Muscle layer of colon (tissue), 2 donors: ENCODE measurements around the gene PGBD1.
A peak's percentile ranks its signal among the peaks of the same experiment; 100 is the strongest.
"Not testable (repeated sequence)": the region's sequence is repeated elsewhere in the genome, so short reads cannot be mapped to it uniquely, and the experiment has no call there.

Experiments
- H3K27ac ChIP-seq: one replicate; pipeline ENCODE4 v1.7.0; 2013; ENCODE audit warnings: low read depth, mild to moderate bottlenecking, low read length, moderate library complexity
- H3K27me3 ChIP-seq, 2 donors: one replicate each; pipeline ENCODE4 v1.7.0; 2013; ENCODE audit warnings: low read length in 2 of 2, mild to moderate bottlenecking in 2 of 2; ENCODE audit not compliant: insufficient read depth in 2 of 2, control insufficient read depth in 1 of 2
- H3K36me3 ChIP-seq: one replicate; pipeline ENCODE4 v1.7.0; 2013; ENCODE audit warnings: mild to moderate bottlenecking, low read length; ENCODE audit not compliant: insufficient read depth
- H3K4me1 ChIP-seq: one replicate; pipeline ENCODE4 v1.7.0; 2013; ENCODE audit warnings: mild to moderate bottlenecking, low read length; ENCODE audit not compliant: insufficient read depth
- H3K4me3 ChIP-seq, 2 donors: one replicate each; pipeline ENCODE4 v1.7.0; 2013; ENCODE audit warnings: low read length in 2 of 2, low read depth in 1 of 2, mild to moderate bottlenecking in 1 of 2, moderate library complexity in 1 of 2
- H3K9ac ChIP-seq: one replicate; pipeline ENCODE4 v1.7.0; 2013; ENCODE audit warnings: low read length
- H3K9me3 ChIP-seq: one replicate; pipeline ENCODE4 v1.7.0; 2013; ENCODE audit warnings: mild to moderate bottlenecking, low read length
- donor health status: abdominal sarcoma.
- donor health status: Adenocarcinoma of cecum.

The PGBD1 gene

GRCh38 chr6:28274888-28275287 is 6.5 kb upstream of the PGBD1 start:
- H3K36me3 ChIP-seq: peaks cover 54% of the 10 kb centered on the region
- H3K4me3 ChIP-seq: no peak overlapping the region
- H3K4me1 ChIP-seq: no peaks in the 10 kb centered on the region
- no peak overlapping the region for H3K27ac ChIP-seq
- no peaks in the 10 kb centered on the region for H3K27me3 ChIP-seq
- no peaks in the 10 kb centered on the region for H3K9me3 ChIP-seq
- no peak overlapping the region for H3K9ac ChIP-seq

- H3K27me3 ChIP-seq: no peaks in the 10 kb centered on the region
- H3K4me1 ChIP-seq: peaks cover 9% of the 10 kb centered on the region
- H3K27ac ChIP-seq: no peak overlapping the region
- no peak overlapping the region for H3K4me3 ChIP-seq
- H3K9me3 ChIP-seq: peaks cover 3% of the 10 kb centered on the region
- peaks cover 42% of the 10 kb centered on the region for H3K36me3 ChIP-seq
- no peak overlapping the region for H3K9ac ChIP-seq
These were observed 3.6 kb upstream of the PGBD1 start for GRCh38 chr6:28277746-28278145.

GRCh38 chr6:28280595-28281287 is 631 bp upstream of the PGBD1 start:
- peaks cover 11% of the 10 kb centered on the region for H3K4me1 ChIP-seq
- no peak overlapping the region for H3K9ac ChIP-seq
- no peaks in the 10 kb centered on the region for H3K27me3 ChIP-seq
- H3K4me3 ChIP-seq: peak overlapping the region in 1 of 2 donors; percentile 85
- H3K27ac ChIP-seq: peak overlapping the region; percentile 64
- peaks cover 8% of the 10 kb centered on the region for H3K9me3 ChIP-seq
- peaks cover 34% of the 10 kb centered on the region for H3K36me3 ChIP-seq

GRCh38 chr6:28282926-28283325 is 1.6 kb downstream of the PGBD1 start:
- H3K27ac ChIP-seq: no peak overlapping the region
- H3K9me3 ChIP-seq: peaks cover 8% of the 10 kb centered on the region
- H3K4me3 ChIP-seq: no peak overlapping the region
- H3K9ac ChIP-seq: no peak overlapping the region
- H3K4me1 ChIP-seq: peaks cover 11% of the 10 kb centered on the region
- H3K36me3 ChIP-seq: peaks cover 27% of the 10 kb centered on the region
- no peaks in the 10 kb centered on the region for H3K27me3 ChIP-seq

- Histone ChIP-seq H3K36me3 (peaks cover 19% of the 10 kb centered on the region), H3K9me3 (no peaks in the 10 kb centered on the region)
These were observed 10.2 kb downstream of the PGBD1 start for GRCh38 chr6:28291573-28291972.

GRCh38 chr6:28295326-28295725 is 14.0 kb downstream of the PGBD1 start:
- Histone ChIP-seq H3K4me3 (no peak overlapping the region), H3K9me3 (no peaks in the 10 kb centered on the region), H3K9ac (no peak overlapping the region), H3K27me3 (no peaks in the 10 kb centered on the region), H3K4me1 (no peaks in the 10 kb centered on the region), H3K36me3 (peaks cover 28% of the 10 kb centered on the region), H3K27ac (no peak overlapping the region)

More at GRCh38 chr6:28291573-28291972, 10.2 kb downstream of the PGBD1 start:
- Histone ChIP-seq H3K4me1 (no peaks in the 10 kb centered on the region), H3K27me3 (no peaks in the 10 kb centered on the region), H3K27ac (no peak overlapping the region), H3K4me3 (no peak overlapping the region), H3K9ac (no peak overlapping the region)

GRCh38 chr6:28296520-28297060 is 15.2 kb downstream of the PGBD1 start:
- H3K9ac ChIP-seq: no peak overlapping the region
- peaks cover 35% of the 10 kb centered on the region for H3K36me3 ChIP-seq
- H3K4me3 ChIP-seq: no peak overlapping the region
- no peaks in the 10 kb centered on the region for H3K4me1 ChIP-seq
- no peak overlapping the region for H3K27ac ChIP-seq
- H3K27me3 ChIP-seq: no peaks in the 10 kb centered on the region
- H3K9me3 ChIP-seq: no peaks in the 10 kb centered on the region

GRCh38 chr6:28303570-28303969 is 22.2 kb downstream of the PGBD1 start:
- Histone ChIP-seq H3K27ac (no peak overlapping the region), H3K9ac (no peak overlapping the region), H3K4me1 (no peaks in the 10 kb centered on the region), H3K9me3 (no peaks in the 10 kb centered on the region), H3K4me3 (no peak overlapping the region), H3K36me3 (peaks cover 25% of the 10 kb centered on the region), H3K27me3 (no peaks in the 10 kb centered on the region)

- not testable (repeated sequence) for H3K27me3 ChIP-seq, H3K4me3 ChIP-seq, H3K9me3 ChIP-seq, H3K4me1 ChIP-seq, H3K27ac ChIP-seq, H3K36me3 ChIP-seq, H3K9ac ChIP-seq
These were observed 25.0 kb downstream of the PGBD1 start for GRCh38 chr6:28306363-28306762.

GRCh38 chr6:28311139-28311823 is 29.9 kb downstream of the PGBD1 start:
- Histone ChIP-seq H3K4me1 (no peaks in the 10 kb centered on the region), H3K36me3 (no peaks in the 10 kb centered on the region), H3K4me3 (no peak overlapping the region), H3K9me3 (no peaks in the 10 kb centered on the region), H3K27me3 (no peaks in the 10 kb centered on the region), H3K27ac (no peak overlapping the region), H3K9ac (no peak overlapping the region)

GRCh38 chr6:28312939-28313338 is 31.6 kb downstream of the PGBD1 start:
- Histone ChIP-seq H3K9ac (no peak overlapping the region), H3K27ac (no peak overlapping the region), H3K36me3 (no peaks in the 10 kb centered on the region), H3K9me3 (no peaks in the 10 kb centered on the region), H3K4me1 (no peaks in the 10 kb centered on the region), H3K27me3 (no peaks in the 10 kb centered on the region), H3K4me3 (no peak overlapping the region)
